ENCODE results near the gene KIF26B. TPM values are rescaled to one million over a fixed set of nuclear protein-coding genes. Genes with fewer than 3 reads are reported as not detected.

Gene KIF26B
- total RNA-seq, 2 experiments from 2014 or later = not detected

- no peak for TF ChIP-seq EZH2phosphoT487 (IDR thresholded peaks at IDR 0.05; ENCODE audit: borderline replicate concordance, low read depth, low read length)
- TF ChIP-seq, protein P1, sequence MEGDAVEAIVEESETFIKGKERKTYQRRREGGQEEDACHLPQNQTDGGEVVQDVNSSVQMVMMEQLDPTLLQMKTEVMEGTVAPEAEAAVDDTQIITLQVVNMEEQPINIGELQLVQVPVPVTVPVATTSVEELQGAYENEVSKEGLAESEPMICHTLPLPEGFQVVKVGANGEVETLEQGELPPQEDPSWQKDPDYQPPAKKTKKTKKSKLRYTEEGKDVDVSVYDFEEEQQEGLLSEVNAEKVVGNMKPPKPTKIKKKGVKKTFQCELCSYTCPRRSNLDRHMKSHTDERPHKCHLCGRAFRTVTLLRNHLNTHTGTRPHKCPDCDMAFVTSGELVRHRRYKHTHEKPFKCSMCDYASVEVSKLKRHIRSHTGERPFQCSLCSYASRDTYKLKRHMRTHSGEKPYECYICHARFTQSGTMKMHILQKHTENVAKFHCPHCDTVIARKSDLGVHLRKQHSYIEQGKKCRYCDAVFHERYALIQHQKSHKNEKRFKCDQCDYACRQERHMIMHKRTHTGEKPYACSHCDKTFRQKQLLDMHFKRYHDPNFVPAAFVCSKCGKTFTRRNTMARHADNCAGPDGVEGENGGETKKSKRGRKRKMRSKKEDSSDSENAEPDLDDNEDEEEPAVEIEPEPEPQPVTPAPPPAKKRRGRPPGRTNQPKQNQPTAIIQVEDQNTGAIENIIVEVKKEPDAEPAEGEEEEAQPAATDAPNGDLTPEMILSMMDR (conservative IDR thresholded peaks at IDR 0.05; ENCODE audit: low read length) = no peak
- CTCF ChIA-PET (ENCODE audit: unreplicated experiment) = no interaction called here
- Histone ChIP-seq H3K9me2 (ENCODE audit: insufficient read depth, low read length) (no peaks in the 10 kb centered on the region), H3K4me1 (ENCODE audit: insufficient read depth, low read length, poor library complexity, severe bottlenecking) (no peaks in the 10 kb centered on the region), H3K4me2 (ENCODE audit: low read length) (no peak overlapping the region), H3K27ac (ENCODE audit: low read depth, low read length, poor library complexity, severe bottlenecking) (no peak overlapping the region), H2AFZ (ENCODE audit: low read length) (no peak overlapping the region), H3K36me3 (ENCODE audit: insufficient read depth, low read length) (no peaks in the 10 kb centered on the region), H3K79me2 (ENCODE audit: insufficient read depth, low read depth, low read length) (no peaks in the 10 kb centered on the region), H3K4me3 (ENCODE audit: low read depth, low read length, poor library complexity, severe bottlenecking) (no peak overlapping the region), H3K9me3 (ENCODE audit: low read length) (peaks cover 6% of the 10 kb centered on the region; the same call in 1 of the 2 replicates), H4K20me1 (ENCODE audit: insufficient read depth, low read length) (no peaks in the 10 kb centered on the region)
- intact Hi-C loops (cut with micrococcal nuclease; ENCODE audit: unreplicated experiment) = no loop called here
- POLR2A ChIA-PET = interaction anchor here (0.7 kb wide), 2 partner anchors 231 to 488 kb away, joined by 3 read pairs; no protein-coding TSS in a partner anchor
- BruUV-seq (replicated peaks) = no TSS peak
- no peak for DNase-seq (ENCODE audit: low spot score)
Measured at GRCh38 chr1:245272676-245273075, 117.9 kb downstream of the KIF26B start.

DNA sequence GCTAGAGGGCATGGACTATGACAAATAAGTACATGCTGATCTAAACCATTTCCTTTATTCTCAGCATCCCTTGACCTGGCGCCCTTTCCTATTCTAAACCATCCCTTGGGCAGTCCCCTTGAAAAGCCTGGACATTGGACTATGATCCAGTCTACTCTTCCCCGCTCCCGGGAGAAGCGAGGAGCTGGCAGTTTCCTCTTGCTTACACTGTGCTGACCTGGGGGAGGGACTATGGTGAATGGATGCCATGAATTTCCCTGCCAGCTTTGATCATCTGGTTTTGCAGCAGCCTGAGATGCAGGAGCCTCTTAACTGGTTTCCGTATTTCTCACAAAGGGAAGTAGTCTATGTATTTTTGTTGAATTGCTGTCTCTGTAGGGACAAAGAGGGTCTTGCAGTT, 121.7 kb downstream of the KIF26B start:
- no TSS peak for BruUV-seq (replicated peaks)
- H3K4me1 ChIP-seq (ENCODE audit: insufficient read depth, low read length, poor library complexity, severe bottlenecking) = no peaks in the 10 kb centered on the region
- H3K4me3 ChIP-seq (ENCODE audit: low read depth, low read length, poor library complexity, severe bottlenecking) = no peak overlapping the region
- TF ChIP-seq EZH2phosphoT487 (IDR thresholded peaks at IDR 0.05; ENCODE audit: borderline replicate concordance, low read depth, low read length) = no peak
- TF ChIP-seq, protein P1 (conservative IDR thresholded peaks at IDR 0.05; ENCODE audit: low read length) = no peak
- no peaks in the 10 kb centered on the region for H3K79me2 ChIP-seq (ENCODE audit: insufficient read depth, low read depth, low read length)
- H3K9me3 ChIP-seq (ENCODE audit: low read length) = no peaks in the 10 kb centered on the region
- H3K27ac ChIP-seq (ENCODE audit: low read depth, low read length, poor library complexity, severe bottlenecking) = no peak overlapping the region
- ChIA-PET POLR2A (interaction anchor here (0.6 kb wide), 1 partner anchor 119 kb away, joined by 5 read pairs; no protein-coding TSS in a partner anchor), CTCF (ENCODE audit: unreplicated experiment) (no interaction called here)
- no peaks in the 10 kb centered on the region for H3K36me3 ChIP-seq (ENCODE audit: insufficient read depth, low read length)
- H3K9me2 ChIP-seq (ENCODE audit: insufficient read depth, low read length) = no peaks in the 10 kb centered on the region
- no peak overlapping the region for H2AFZ ChIP-seq (ENCODE audit: low read length)
- DNase-seq (ENCODE audit: low spot score) = no peak
- H4K20me1 ChIP-seq (ENCODE audit: insufficient read depth, low read length) = no peaks in the 10 kb centered on the region
- intact Hi-C loops (cut with micrococcal nuclease; ENCODE audit: unreplicated experiment) = no loop called here
- H3K4me2 ChIP-seq (ENCODE audit: low read length) = no peak overlapping the region

GRCh38 chr1:245277276-245277675, 122.5 kb downstream of the KIF26B start:
- TF ChIP-seq EZH2phosphoT487 (IDR thresholded peaks at IDR 0.05; ENCODE audit: borderline replicate concordance, low read depth, low read length) = no peak
- TF ChIP-seq, protein P1 (conservative IDR thresholded peaks at IDR 0.05; ENCODE audit: low read length) = peak; percentile 60
- H3K9me2 ChIP-seq (ENCODE audit: insufficient read depth, low read length) = no peaks in the 10 kb centered on the region
- intact Hi-C loops (cut with micrococcal nuclease; ENCODE audit: unreplicated experiment) = no loop called here
- no peak overlapping the region for H3K4me2 ChIP-seq (ENCODE audit: low read length)
- H3K4me1 ChIP-seq (ENCODE audit: insufficient read depth, low read length, poor library complexity, severe bottlenecking) = no peaks in the 10 kb centered on the region
- H4K20me1 ChIP-seq (ENCODE audit: insufficient read depth, low read length) = no peaks in the 10 kb centered on the region
- CTCF ChIA-PET (ENCODE audit: unreplicated experiment) = no interaction called here
- no peak overlapping the region for H3K27ac ChIP-seq (ENCODE audit: low read depth, low read length, poor library complexity, severe bottlenecking)
- POLR2A ChIA-PET = no interaction called here
- no peaks in the 10 kb centered on the region for H3K79me2 ChIP-seq (ENCODE audit: insufficient read depth, low read depth, low read length)
- BruUV-seq (replicated peaks) = no TSS peak
- no peak overlapping the region for H2AFZ ChIP-seq (ENCODE audit: low read length)
- H3K36me3 ChIP-seq (ENCODE audit: insufficient read depth, low read length) = no peaks in the 10 kb centered on the region
- no peaks in the 10 kb centered on the region for H3K9me3 ChIP-seq (ENCODE audit: low read length)
- H3K4me3 ChIP-seq (ENCODE audit: low read depth, low read length, poor library complexity, severe bottlenecking) = no peak overlapping the region
- DNase-seq (ENCODE audit: low spot score) = peak; percentile 3

All from OCI-LY7 (cell line).